K562 (cell line): ENCODE measurements around the gene TLE6. TPM values are rescaled to one million over a fixed set of nuclear protein-coding genes. Genes with fewer than 3 reads are reported as not detected.
A peak's percentile ranks its signal among the peaks of the same experiment; 100 is the strongest.

Experiments
- BHLHE40 ChIP-seq: IDR thresholded peaks from 2 replicates; pipeline ENCODE4 v1.6.1; 2011; ENCODE audit warnings: low read length, improper control_type of control experiment
- CREB3 ChIP-seq: fragments of 450-650 bp; conservative IDR thresholded peaks from 2 replicates; pipeline ENCODE4 v1.6.1; 2016; ENCODE audit warnings: missing genetic modification characterization, low read depth, mild to moderate bottlenecking, missing compliant biosample characterization, moderate library complexity
- ETV6 ChIP-seq, 3 experiments: fragments of 150-350 bp in 1 of 3; sonication (generic) in 1 of 3; formaldehyde crosslinking in 1 of 3; IDR thresholded peaks; 2 replicates each; pipeline versions ENCODE4 v1.6.1 to v1.8.0; 2014 to 2022; ENCODE audit warnings: borderline replicate concordance in 2 of 3, low read depth in 2 of 3, antibody characterized with exemption in 1 of 3, low read length in 1 of 3, mild to moderate bottlenecking in 1 of 3, missing genetic modification reagents in 1 of 3
- FOSL1 ChIP-seq: fragments of 200-800 bp; sonication (Bioruptor generic); conservative IDR thresholded peaks from 2 replicates; pipeline ENCODE4 v1.6.1; 2016; ENCODE audit warnings: missing genetic modification characterization, missing compliant biosample characterization
- FOXP1 ChIP-seq: sonication (generic); formaldehyde crosslinking; IDR thresholded peaks from 2 replicates; pipeline ENCODE4 v1.8.0; 2022; ENCODE audit warnings: mild to moderate bottlenecking, missing genetic modification reagents
- GTF2A2 ChIP-seq: IDR thresholded peaks from 2 replicates; pipeline ENCODE4 v1.6.1; 2016; ENCODE audit warnings: mild to moderate bottlenecking, missing genetic modification characterization, missing compliant biosample characterization
- HMG20A ChIP-seq: fragments of 450-650 bp; formaldehyde crosslinking; conservative IDR thresholded peaks from 2 replicates; pipeline ENCODE4 v1.4.0; 2020; ENCODE audit warnings: mild to moderate bottlenecking, mixed read lengths
- MAX ChIP-seq: sonication (generic); formaldehyde crosslinking; IDR thresholded peaks from 2 replicates; pipeline ENCODE4 v1.9.0; 2022; ENCODE audit warnings: mild to moderate bottlenecking, missing genetic modification reagents
- MCM5 ChIP-seq: fragments of 450-650 bp; IDR thresholded peaks from 2 replicates; pipeline ENCODE4 v1.6.1; 2016; ENCODE audit warnings: low read depth
- MEF2A ChIP-seq: IDR thresholded peaks from 2 replicates; pipeline ENCODE4 v1.6.1; 2011; ENCODE audit warnings: low read depth, mild to moderate bottlenecking, low read length, moderate library complexity; ENCODE audit not compliant: control insufficient read depth
- MLX ChIP-seq, 2 experiments: fragments of 450-650 bp in 1 of 2; sonication (generic) in 1 of 2; formaldehyde crosslinking; conservative IDR thresholded peaks; 2 replicates each; pipeline versions ENCODE4 v1.4.0 to v1.8.1; 2020 to 2022; ENCODE audit warnings: mild to moderate bottlenecking in 1 of 2, missing genetic modification reagents in 1 of 2
- NR4A1 ChIP-seq, 2 experiments: fragments of 250-450 bp in 1 of 2; fragments of 450-650 bp in 1 of 2; sonication (Bioruptor Pico) in 1 of 2; IDR thresholded peaks; 2 replicates each; pipeline versions ENCODE4 v1.4.0 to v1.6.1; 2016 to 2020; ENCODE audit warnings: mild to moderate bottlenecking in 2 of 2, missing compliant biosample characterization in 1 of 2, missing genetic modification characterization in 1 of 2, moderate library complexity in 1 of 2
- POLR2G ChIP-seq: fragments of 200-400 bp; formaldehyde crosslinking; IDR thresholded peaks from 2 replicates; pipeline ENCODE4 v1.6.1; 2017; ENCODE audit warnings: low read depth, mild to moderate bottlenecking, antibody characterized with exemption, low read length, moderate library complexity
- ZNF143 ChIP-seq: sonication (generic); formaldehyde crosslinking; IDR thresholded peaks from 2 replicates; pipeline ENCODE4 v1.9.0; 2022; ENCODE audit warnings: mild to moderate bottlenecking, missing genetic modification reagents
- ZNF282 ChIP-seq: sonication (generic); formaldehyde crosslinking; IDR thresholded peaks from 2 replicates; pipeline ENCODE4 v1.8.1; 2023; ENCODE audit warnings: missing genetic modification reagents
- ZNF3 ChIP-seq: fragments of 250-450 bp; sonication (Bioruptor Pico); IDR thresholded peaks from 2 replicates; pipeline ENCODE4 v1.5.0; 2021; ENCODE audit warnings: mild to moderate bottlenecking, moderate library complexity
- ZNF311 ChIP-seq: fragments of 250-450 bp; sonication (Bioruptor Pico); IDR thresholded peaks from 2 replicates; pipeline ENCODE4 v1.4.0; 2020; ENCODE audit warnings: mild to moderate bottlenecking, moderate library complexity
- ZNF324 ChIP-seq: fragments of 250-450 bp; sonication (Bioruptor Pico); IDR thresholded peaks from 2 replicates; pipeline ENCODE4 v1.4.0; 2020; ENCODE audit warnings: mild to moderate bottlenecking
- ZNF436 ChIP-seq: fragments of 250-450, 450-650 bp; sonication (Bioruptor Pico); formaldehyde crosslinking; IDR thresholded peaks from 2 replicates; pipeline ENCODE4 v1.7.0; 2020; ENCODE audit warnings: mild to moderate bottlenecking
- ZNF764 ChIP-seq: fragments of 250-450 bp; sonication (Bioruptor Pico); IDR thresholded peaks from 2 replicates; pipeline ENCODE4 v1.4.0; 2020; ENCODE audit warnings: low read depth, mild to moderate bottlenecking, moderate library complexity
- polyA plus RNA-seq, 8 experiments: library from polyadenylated mRNA; depleted of rRNA in 4 of 8; stranded (reverse) in 5 of 8; unstranded in 3 of 8; fragments of >200 nt; fragmentation: Nextera tagmentation in 2 of 8; fragmentation: Illumina TruSeq in 1 of 8; extraction: Ambion mirVana in 2 of 8; extraction: Trizol in 1 of 8; gene quantifications; 2 replicates each; pipeline versions ENCODE4 v1.2.1 to v1.2.3, GENCODE V29; 2011 to 2014; ENCODE audit warnings: inconsistent platforms in 1 of 8, missing spikeins in 1 of 8
- total RNA-seq, 7 experiments: library from RNA; depleted of rRNA in 6 of 7; stranded (reverse); fragments of >200 nt in 6 of 7; fragmentation: Illumina TruSeq in 2 of 7; extraction: Trizol in 2 of 7; gene quantifications; 2 replicates each; pipeline versions ENCODE4 v1.2.1 to v1.2.3, GENCODE V29; 2011 to 2021; ENCODE audit warnings: low replicate concordance in 1 of 7

Gene TLE6
- total and polyA plus RNA-seq, 9 of the 15 experiments (the other 6 are each of a cell fraction or from before 2014, with no cell fraction given), result 1.1 to 6.1 (median 2.5) TPM

GRCh38 chr19:2974342-2975041 lies 2.9 kb upstream of the TLE6 start (continued):
- TF ChIP-seq CREB3 (tag) (no peak), POLR2G (no peak), ZNF436 (no peak), ZNF3 (CRISPR knock-in tag) (no peak), ZNF282 (no peak), ZNF324 (no peak), BHLHE40 (peak; percentile 79), MEF2A (peak; percentile 76; the same call in 1 of the 2 replicates), FOXP1 (no peak), GTF2A2 (tag) (no peak), FOSL1 (tag) (peak; percentile 46; the same call in 1 of the 2 replicates), NR4A1 (CRISPR knock-in tag; IDR thresholded peaks at IDR 0.05) (no peak), NR4A1 (tag; IDR thresholded peaks at IDR 0.05) (no peak), ZNF764 (no peak), MAX (CRISPR knock-in tag) (peak; percentile 30; the same call in 1 of the 2 replicates), MLX (CRISPR knock-in tag; conservative IDR thresholded peaks at IDR 0.05) (no peak), ETV6 (IDR thresholded peaks at IDR 0.05; ENCODE audit: borderline replicate concordance in 1 of 2, low read depth in 2 of 2, low read length in 1 of 2) (no peak), ETV6 (CRISPR knock-in tag; IDR thresholded peaks at IDR 0.05; ENCODE audit: borderline replicate concordance) (no peak), ZNF311 (CRISPR knock-in tag) (no peak), MCM5 (no peak), HMG20A (CRISPR knock-in tag) (peak; percentile 68; the same call in 1 of the 2 replicates), ZNF143 (CRISPR knock-in tag) (no peak)
